ENCODE data around the gene TMEM128.
"Not testable (repeated sequence)": the region's sequence is repeated elsewhere in the genome, so short reads cannot be mapped to it uniquely, and the experiment has no call there.

Gene TMEM128

DNA sequence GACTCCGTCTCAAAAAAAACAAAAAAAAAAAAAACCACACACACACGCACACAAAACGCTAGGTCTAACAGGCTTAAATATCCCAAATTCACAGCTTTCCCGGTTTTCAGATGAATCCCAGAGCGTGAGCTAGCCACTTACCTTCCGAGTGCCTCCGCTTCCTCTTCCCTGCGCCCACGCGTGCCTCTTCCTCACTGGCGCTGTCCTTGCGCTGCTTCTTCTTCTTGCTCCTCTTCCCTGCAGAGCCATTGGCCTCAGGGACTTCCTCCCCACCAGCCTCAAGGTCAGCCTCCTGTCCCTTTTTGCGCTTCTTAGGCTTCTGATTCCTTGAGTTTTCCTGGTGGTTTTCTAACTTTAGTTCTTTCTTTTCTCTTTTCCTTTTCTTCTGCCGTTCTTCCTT is 26.2 kb upstream of the TMEM128 start:
- Histone ChIP-seq H3K4me2 (ENCODE audit: low read length) (no peak overlapping the region), H3K4me3 (ENCODE audit: low read length) (no peak overlapping the region), H3K9ac (ENCODE audit: low read depth, low read length) (no peak overlapping the region), H3K36me3 (ENCODE audit: insufficient read depth, low read length) (peaks cover 50% of the 10 kb centered on the region), H3K9me3 (replicated peaks; ENCODE audit: low read length) (no peaks in the 10 kb centered on the region), H3K4me1 (ENCODE audit: control insufficient read depth, insufficient read depth, low read length) (peaks cover 8% of the 10 kb centered on the region), H3K27me3 (ENCODE audit: control insufficient read depth, insufficient read depth, low read length) (no peaks in the 10 kb centered on the region)

DNA sequence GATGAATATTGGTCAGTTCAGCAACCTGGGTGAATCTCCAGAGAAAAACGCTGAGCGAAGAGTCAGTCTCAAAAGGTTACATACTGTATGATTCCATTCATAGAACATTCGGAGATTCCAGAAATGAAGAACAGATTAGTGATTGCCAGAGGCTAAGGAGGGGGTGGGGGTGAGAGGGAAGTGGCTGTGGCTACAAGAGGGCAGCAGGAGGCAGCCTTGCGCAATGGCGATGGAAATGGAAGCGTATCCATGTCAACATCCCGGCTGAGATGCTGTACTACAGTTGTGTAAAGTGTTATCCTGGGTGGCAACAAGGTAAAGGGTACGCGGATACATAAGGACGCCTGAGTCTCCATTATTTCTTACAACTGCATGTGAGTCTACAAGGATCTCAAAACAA is 23.9 kb upstream of the TMEM128 start:
- no peaks in the 10 kb centered on the region for H3K9me3 ChIP-seq (replicated peaks; ENCODE audit: low read length)
- no peak overlapping the region for H3K9ac ChIP-seq (ENCODE audit: low read depth, low read length)
- no peak overlapping the region for H3K4me3 ChIP-seq (ENCODE audit: low read length)
- peaks cover 8% of the 10 kb centered on the region for H3K4me1 ChIP-seq (ENCODE audit: control insufficient read depth, insufficient read depth, low read length)
- H3K4me2 ChIP-seq (ENCODE audit: low read length): no peak overlapping the region
- H3K36me3 ChIP-seq (ENCODE audit: insufficient read depth, low read length): peaks cover 40% of the 10 kb centered on the region
- no peaks in the 10 kb centered on the region for H3K27me3 ChIP-seq (ENCODE audit: control insufficient read depth, insufficient read depth, low read length)

GRCh38 chr4:4270529-4270928 is 22.5 kb upstream of the TMEM128 start:
- H3K27me3 ChIP-seq (ENCODE audit: control insufficient read depth, insufficient read depth, low read length): no peaks in the 10 kb centered on the region
- H3K4me3 ChIP-seq (ENCODE audit: low read length): no peak overlapping the region
- H3K4me2 ChIP-seq (ENCODE audit: low read length): no peak overlapping the region
- H3K9ac ChIP-seq (ENCODE audit: low read depth, low read length): no peak overlapping the region
- no peaks in the 10 kb centered on the region for H3K9me3 ChIP-seq (replicated peaks; ENCODE audit: low read length)
- peaks cover 8% of the 10 kb centered on the region for H3K4me1 ChIP-seq (ENCODE audit: control insufficient read depth, insufficient read depth, low read length)
- peaks cover 36% of the 10 kb centered on the region for H3K36me3 ChIP-seq (ENCODE audit: insufficient read depth, low read length)

DNA sequence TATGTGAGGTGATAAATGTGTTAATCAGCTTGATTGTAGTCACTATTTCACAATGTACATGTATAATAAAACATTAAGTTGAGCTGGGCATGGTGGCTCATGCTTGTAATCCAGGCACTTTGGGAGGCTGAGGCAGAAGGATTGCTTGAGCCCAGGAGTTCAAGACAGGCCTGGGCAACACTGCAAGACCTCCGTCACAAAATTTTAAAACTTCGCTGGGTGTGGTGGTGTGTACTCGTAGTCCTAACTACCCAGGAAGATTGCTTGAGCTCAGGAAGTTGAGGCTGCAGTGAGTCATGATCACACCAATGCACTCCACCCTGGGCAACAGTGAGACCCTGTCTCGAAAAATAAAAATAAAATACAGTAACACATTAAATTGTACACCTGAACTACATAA is 21.8 kb upstream of the TMEM128 start:
- no peak overlapping the region for H3K4me3 ChIP-seq (ENCODE audit: low read length)
- H3K4me2 ChIP-seq (ENCODE audit: low read length): peak overlapping the region; percentile 11
- no peak overlapping the region for H3K9ac ChIP-seq (ENCODE audit: low read depth, low read length)
- H3K27me3 ChIP-seq (ENCODE audit: control insufficient read depth, insufficient read depth, low read length): no peaks in the 10 kb centered on the region
- H3K4me1 ChIP-seq (ENCODE audit: control insufficient read depth, insufficient read depth, low read length): peaks cover 8% of the 10 kb centered on the region
- H3K9me3 ChIP-seq (replicated peaks; ENCODE audit: low read length): no peaks in the 10 kb centered on the region
- H3K36me3 ChIP-seq (ENCODE audit: insufficient read depth, low read length): peaks cover 34% of the 10 kb centered on the region

DNA sequence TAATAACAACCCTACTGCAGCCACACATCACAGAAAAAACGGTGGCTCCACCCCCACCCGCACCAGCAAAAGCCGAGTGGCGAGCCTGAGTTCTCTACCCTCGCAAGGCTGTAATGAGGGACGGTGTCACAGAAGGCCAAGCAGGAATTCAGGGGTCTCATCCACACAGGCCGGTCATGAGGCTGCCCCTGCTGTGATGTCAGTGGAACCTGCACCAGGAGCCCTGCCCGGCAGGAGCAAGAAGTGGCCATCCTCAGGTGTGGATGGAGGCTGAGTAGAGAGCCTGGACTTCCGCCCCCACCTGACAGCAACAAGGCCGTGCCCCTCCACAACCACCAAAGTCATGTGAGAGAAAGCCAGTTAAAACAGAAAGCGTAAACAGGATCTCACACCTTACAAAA is 21.3 kb upstream of the TMEM128 start:
- H3K4me2 ChIP-seq (ENCODE audit: low read length): no peak overlapping the region
- H3K9me3 ChIP-seq (replicated peaks; ENCODE audit: low read length): no peaks in the 10 kb centered on the region
- H3K36me3 ChIP-seq (ENCODE audit: insufficient read depth, low read length): peaks cover 31% of the 10 kb centered on the region
- no peak overlapping the region for H3K9ac ChIP-seq (ENCODE audit: low read depth, low read length)
- H3K27me3 ChIP-seq (ENCODE audit: control insufficient read depth, insufficient read depth, low read length): no peaks in the 10 kb centered on the region
- peaks cover 8% of the 10 kb centered on the region for H3K4me1 ChIP-seq (ENCODE audit: control insufficient read depth, insufficient read depth, low read length)
- no peak overlapping the region for H3K4me3 ChIP-seq (ENCODE audit: low read length)

DNA sequence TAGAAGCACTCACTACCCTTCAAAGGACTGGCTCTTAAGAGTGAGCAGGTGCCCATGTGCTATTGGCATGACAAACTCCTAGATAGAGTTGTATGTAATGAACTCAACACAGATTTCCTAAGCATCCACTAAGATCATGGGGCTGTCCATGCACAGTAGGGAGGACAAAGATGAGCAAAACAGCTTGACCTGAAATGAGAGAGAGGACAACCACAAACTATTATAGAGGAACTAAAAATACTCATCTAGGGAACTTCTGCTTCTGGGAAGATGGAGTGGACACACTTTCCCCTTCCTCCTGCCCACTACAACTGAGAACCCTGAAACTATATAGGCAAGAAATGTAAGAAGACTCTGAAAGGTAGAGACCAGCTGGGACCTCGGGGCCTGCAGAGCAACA is 20.8 kb upstream of the TMEM128 start:
- peaks cover 28% of the 10 kb centered on the region for H3K36me3 ChIP-seq (ENCODE audit: insufficient read depth, low read length)
- peaks cover 8% of the 10 kb centered on the region for H3K4me1 ChIP-seq (ENCODE audit: control insufficient read depth, insufficient read depth, low read length)
- H3K9me3 ChIP-seq (replicated peaks; ENCODE audit: low read length): no peaks in the 10 kb centered on the region
- no peak overlapping the region for H3K4me2 ChIP-seq (ENCODE audit: low read length)
- no peak overlapping the region for H3K4me3 ChIP-seq (ENCODE audit: low read length)
- H3K27me3 ChIP-seq (ENCODE audit: control insufficient read depth, insufficient read depth, low read length): no peaks in the 10 kb centered on the region
- no peak overlapping the region for H3K9ac ChIP-seq (ENCODE audit: low read depth, low read length)

DNA sequence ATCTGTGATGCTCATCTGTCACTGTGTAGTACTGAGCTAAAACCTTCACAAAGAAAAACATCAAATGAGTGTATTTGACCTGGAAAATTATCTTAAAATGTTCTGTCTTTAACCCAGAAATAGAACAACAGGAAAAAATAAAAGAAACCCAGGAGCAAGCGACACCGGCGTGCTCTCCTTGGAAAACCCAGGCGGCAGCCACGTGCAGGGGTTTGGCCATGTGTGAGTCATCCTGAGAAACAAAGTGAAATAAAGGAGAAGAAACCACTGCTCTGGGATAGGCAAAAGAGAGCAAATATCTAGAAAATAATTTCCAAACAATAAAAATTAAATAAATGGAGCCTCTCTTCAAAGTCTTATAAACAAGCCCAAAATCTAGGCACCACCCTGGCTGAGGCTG is 20.0 kb upstream of the TMEM128 start:
- H3K9ac ChIP-seq (ENCODE audit: low read depth, low read length): no peak overlapping the region
- no peaks in the 10 kb centered on the region for H3K9me3 ChIP-seq (replicated peaks; ENCODE audit: low read length)
- H3K36me3 ChIP-seq (ENCODE audit: insufficient read depth, low read length): peaks cover 23% of the 10 kb centered on the region
- H3K4me1 ChIP-seq (ENCODE audit: control insufficient read depth, insufficient read depth, low read length): peaks cover 8% of the 10 kb centered on the region
- H3K27me3 ChIP-seq (ENCODE audit: control insufficient read depth, insufficient read depth, low read length): no peaks in the 10 kb centered on the region
- no peak overlapping the region for H3K4me3 ChIP-seq (ENCODE audit: low read length)
- no peak overlapping the region for H3K4me2 ChIP-seq (ENCODE audit: low read length)

DNA sequence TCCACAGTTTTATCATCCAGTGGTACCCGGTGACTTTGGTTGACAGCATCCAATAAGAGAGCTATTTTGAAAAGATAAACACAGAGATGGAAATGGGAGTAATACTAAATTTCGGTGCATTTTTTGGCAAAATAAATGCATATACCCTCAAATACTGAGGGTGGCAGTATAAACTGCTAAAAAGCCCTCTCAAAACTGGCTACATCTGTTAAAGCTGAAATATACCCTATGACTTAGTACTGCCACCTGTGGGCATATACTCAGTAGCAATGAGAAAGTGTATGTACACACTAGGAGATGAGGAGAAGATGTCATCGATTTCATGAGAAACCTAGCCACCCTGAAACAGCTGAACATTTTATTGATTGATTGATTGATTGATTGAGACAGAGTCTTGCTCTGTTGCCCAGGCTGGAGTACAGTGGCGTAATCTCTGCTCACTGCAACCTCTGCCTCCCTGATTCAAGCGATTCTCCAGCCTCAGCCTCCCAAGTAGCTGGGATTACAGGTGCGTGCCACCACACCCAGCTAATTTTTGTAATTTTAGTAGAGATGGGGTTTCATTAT is 12.2 kb upstream of the TMEM128 start:
- no peak overlapping the region for H3K9ac ChIP-seq (ENCODE audit: low read depth, low read length)
- H3K9me3 ChIP-seq (replicated peaks; ENCODE audit: low read length): no peaks in the 10 kb centered on the region
- peaks cover 11% of the 10 kb centered on the region for H3K27me3 ChIP-seq (ENCODE audit: control insufficient read depth, insufficient read depth, low read length)
- peaks cover 3% of the 10 kb centered on the region for H3K4me1 ChIP-seq (ENCODE audit: control insufficient read depth, insufficient read depth, low read length)
- peak overlapping the region; percentile 39 for H3K4me2 ChIP-seq (ENCODE audit: low read length)
- H3K4me3 ChIP-seq (ENCODE audit: low read length): no peak overlapping the region
- no peaks in the 10 kb centered on the region for H3K36me3 ChIP-seq (ENCODE audit: insufficient read depth, low read length)

GRCh38 chr4:4259484-4260100 is 11.6 kb upstream of the TMEM128 start:
- Histone ChIP-seq H3K4me3 (ENCODE audit: low read length) (no peak overlapping the region), H3K9me3 (replicated peaks; ENCODE audit: low read length) (no peaks in the 10 kb centered on the region), H3K4me1 (ENCODE audit: control insufficient read depth, insufficient read depth, low read length) (peaks cover 3% of the 10 kb centered on the region), H3K4me2 (ENCODE audit: low read length) (peak overlapping the region; percentile 39), H3K9ac (ENCODE audit: low read depth, low read length) (no peak overlapping the region), H3K27me3 (ENCODE audit: control insufficient read depth, insufficient read depth, low read length) (peaks cover 18% of the 10 kb centered on the region), H3K36me3 (ENCODE audit: insufficient read depth, low read length) (no peaks in the 10 kb centered on the region)

DNA sequence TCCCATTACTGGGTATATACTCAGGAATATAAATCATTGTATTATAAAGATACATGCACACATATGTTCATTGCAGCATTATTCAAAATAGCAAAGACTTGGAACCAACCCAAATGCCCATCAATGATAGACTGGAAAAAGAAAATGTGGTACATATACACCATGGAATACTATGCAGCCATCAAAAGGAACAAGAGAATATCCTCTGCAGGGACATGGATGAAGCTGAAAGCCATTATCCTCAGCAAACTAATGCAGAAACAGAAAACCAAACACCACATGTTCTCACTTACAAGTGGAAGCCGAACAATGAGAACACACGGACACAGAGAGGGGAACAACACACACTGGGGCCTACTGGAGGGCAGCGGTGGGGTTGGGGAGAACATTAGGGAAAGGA is 9.7 kb upstream of the TMEM128 start:
- not testable (repeated sequence) for H3K4me1 ChIP-seq (ENCODE audit: control insufficient read depth, insufficient read depth, low read length); H3K9me3 ChIP-seq (replicated peaks; ENCODE audit: low read length); H3K36me3 ChIP-seq (ENCODE audit: insufficient read depth, low read length); H3K4me3 ChIP-seq (ENCODE audit: low read length); H3K9ac ChIP-seq (ENCODE audit: low read depth, low read length); H3K4me2 ChIP-seq (ENCODE audit: low read length)
- H3K27me3 ChIP-seq (ENCODE audit: control insufficient read depth, insufficient read depth, low read length): peaks cover 25% of the 10 kb centered on the region

GRCh38 chr4:4256799-4257198 is 8.8 kb upstream of the TMEM128 start:
- Histone ChIP-seq H3K9ac (ENCODE audit: low read depth, low read length) (no peak overlapping the region), H3K4me2 (ENCODE audit: low read length) (no peak overlapping the region), H3K4me3 (ENCODE audit: low read length) (no peak overlapping the region), H3K36me3 (ENCODE audit: insufficient read depth, low read length) (no peaks in the 10 kb centered on the region), H3K9me3 (replicated peaks; ENCODE audit: low read length) (no peaks in the 10 kb centered on the region), H3K4me1 (ENCODE audit: control insufficient read depth, insufficient read depth, low read length) (peaks cover 3% of the 10 kb centered on the region), H3K27me3 (ENCODE audit: control insufficient read depth, insufficient read depth, low read length) (peaks cover 25% of the 10 kb centered on the region)

GRCh38 chr4:4254666-4255065 is 6.6 kb upstream of the TMEM128 start:
- Histone ChIP-seq H3K36me3 (ENCODE audit: insufficient read depth, low read length) (no peaks in the 10 kb centered on the region), H3K27me3 (ENCODE audit: control insufficient read depth, insufficient read depth, low read length) (peaks cover 25% of the 10 kb centered on the region), H3K9ac (ENCODE audit: low read depth, low read length) (no peak overlapping the region), H3K9me3 (replicated peaks; ENCODE audit: low read length) (no peaks in the 10 kb centered on the region), H3K4me2 (ENCODE audit: low read length) (no peak overlapping the region), H3K4me1 (ENCODE audit: control insufficient read depth, insufficient read depth, low read length) (no peaks in the 10 kb centered on the region), H3K4me3 (ENCODE audit: low read length) (no peak overlapping the region)

Data from skeletal muscle satellite cell (primary cell).